DND-41 (cell line): Measurements from ENCODE around the gene FHIT.

Experiments used
- EZH2 ChIP-seq: IDR thresholded peaks from 3 replicates; pipeline ENCODE4 v1.6.1; 2012; ENCODE audit warnings: borderline replicate concordance, low read depth, mild to moderate bottlenecking, moderate library complexity, low read length, inconsistent platforms; ENCODE audit not compliant: severe bottlenecking
- TF ChIP-seq, protein P1 (sequence below): IDR thresholded peaks from 2 replicates; pipeline ENCODE4 v1.5.1; 2012; ENCODE audit warnings: borderline replicate concordance, low read length, moderate library complexity, mild to moderate bottlenecking; ENCODE audit not compliant: poor library complexity, severe bottlenecking; ENCODE audit errors: extremely low read depth

DNA sequence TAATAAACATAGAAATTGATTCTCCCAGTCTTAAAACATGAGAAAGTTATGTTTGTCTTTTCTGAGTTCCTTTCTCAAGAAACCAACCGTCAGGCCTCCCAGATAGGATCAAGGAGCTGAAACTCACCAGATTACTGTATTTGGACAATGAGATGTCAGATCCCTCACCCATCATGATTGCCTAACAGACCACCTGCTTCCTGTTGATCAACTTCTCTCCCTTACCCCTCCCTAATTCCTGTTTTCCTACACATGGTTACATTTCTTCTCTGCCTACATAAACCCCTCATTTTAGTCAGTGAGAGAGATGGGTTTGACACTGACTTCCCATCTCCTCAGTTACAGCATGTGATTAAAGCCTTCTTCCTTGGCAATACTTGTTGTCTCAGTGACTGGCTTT, 917.5 kb downstream of the FHIT start:
- TF ChIP-seq, protein P1, sequence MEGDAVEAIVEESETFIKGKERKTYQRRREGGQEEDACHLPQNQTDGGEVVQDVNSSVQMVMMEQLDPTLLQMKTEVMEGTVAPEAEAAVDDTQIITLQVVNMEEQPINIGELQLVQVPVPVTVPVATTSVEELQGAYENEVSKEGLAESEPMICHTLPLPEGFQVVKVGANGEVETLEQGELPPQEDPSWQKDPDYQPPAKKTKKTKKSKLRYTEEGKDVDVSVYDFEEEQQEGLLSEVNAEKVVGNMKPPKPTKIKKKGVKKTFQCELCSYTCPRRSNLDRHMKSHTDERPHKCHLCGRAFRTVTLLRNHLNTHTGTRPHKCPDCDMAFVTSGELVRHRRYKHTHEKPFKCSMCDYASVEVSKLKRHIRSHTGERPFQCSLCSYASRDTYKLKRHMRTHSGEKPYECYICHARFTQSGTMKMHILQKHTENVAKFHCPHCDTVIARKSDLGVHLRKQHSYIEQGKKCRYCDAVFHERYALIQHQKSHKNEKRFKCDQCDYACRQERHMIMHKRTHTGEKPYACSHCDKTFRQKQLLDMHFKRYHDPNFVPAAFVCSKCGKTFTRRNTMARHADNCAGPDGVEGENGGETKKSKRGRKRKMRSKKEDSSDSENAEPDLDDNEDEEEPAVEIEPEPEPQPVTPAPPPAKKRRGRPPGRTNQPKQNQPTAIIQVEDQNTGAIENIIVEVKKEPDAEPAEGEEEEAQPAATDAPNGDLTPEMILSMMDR: no peak
- no peak for TF ChIP-seq EZH2
